BLaER1 treated with 17β-estradiol and CSF1 and Interleukin-3, amounts not matched to agents 10 nM and 100 nM (cell line): ENCODE results near the gene ABCB9.
"Not testable (repeated sequence)": the region's sequence is repeated elsewhere in the genome, so short reads cannot be mapped to it uniquely, and the experiment has no call there.

ENCODE experiments used
- H3K27ac ChIP-seq, 11 experiments: shearing (Covaris generic); formaldehyde crosslinking; 2 replicates each; pipeline ENCODE4 v1.8.1; 2022
- H3K27me3 ChIP-seq, 11 experiments: shearing (Covaris generic); formaldehyde crosslinking; 2 replicates each; pipeline ENCODE4 v1.8.1; 2022
- H3K36me3 ChIP-seq, 11 experiments: shearing (Covaris generic); formaldehyde crosslinking; 2 replicates each; pipeline ENCODE4 v1.8.1; 2022
- H3K4me1 ChIP-seq, 10 experiments: shearing (Covaris generic); formaldehyde crosslinking; 2 replicates each; pipeline ENCODE4 v1.8.1; 2022
- H3K4me2 ChIP-seq, 11 experiments: shearing (Covaris generic); formaldehyde crosslinking; 2 replicates each; pipeline ENCODE4 v1.8.1; 2022
- H3K4me3 ChIP-seq, 10 experiments: shearing (Covaris generic); formaldehyde crosslinking; 2 replicates each; pipeline ENCODE4 v1.8.1; 2022
- H3K9ac ChIP-seq, 11 experiments: shearing (Covaris generic); formaldehyde crosslinking; 2 replicates each; pipeline ENCODE4 v1.8.1; 2022
- H3K9me3 ChIP-seq, 11 experiments: shearing (Covaris generic); formaldehyde crosslinking; replicated peaks in 1 of 11; 2 replicates each; pipeline ENCODE4 v1.8.1; 2022
- H4K20me1 ChIP-seq, 11 experiments: shearing (Covaris generic); formaldehyde crosslinking; 2 replicates each; pipeline ENCODE4 v1.8.1; 2022
- Cebpa-rat ChIP-seq, 11 experiments: shearing (Covaris generic); IDR thresholded peaks; 2 replicates each; pipeline ENCODE4 v1.8.1; 2022

Gene ABCB9

DNA sequence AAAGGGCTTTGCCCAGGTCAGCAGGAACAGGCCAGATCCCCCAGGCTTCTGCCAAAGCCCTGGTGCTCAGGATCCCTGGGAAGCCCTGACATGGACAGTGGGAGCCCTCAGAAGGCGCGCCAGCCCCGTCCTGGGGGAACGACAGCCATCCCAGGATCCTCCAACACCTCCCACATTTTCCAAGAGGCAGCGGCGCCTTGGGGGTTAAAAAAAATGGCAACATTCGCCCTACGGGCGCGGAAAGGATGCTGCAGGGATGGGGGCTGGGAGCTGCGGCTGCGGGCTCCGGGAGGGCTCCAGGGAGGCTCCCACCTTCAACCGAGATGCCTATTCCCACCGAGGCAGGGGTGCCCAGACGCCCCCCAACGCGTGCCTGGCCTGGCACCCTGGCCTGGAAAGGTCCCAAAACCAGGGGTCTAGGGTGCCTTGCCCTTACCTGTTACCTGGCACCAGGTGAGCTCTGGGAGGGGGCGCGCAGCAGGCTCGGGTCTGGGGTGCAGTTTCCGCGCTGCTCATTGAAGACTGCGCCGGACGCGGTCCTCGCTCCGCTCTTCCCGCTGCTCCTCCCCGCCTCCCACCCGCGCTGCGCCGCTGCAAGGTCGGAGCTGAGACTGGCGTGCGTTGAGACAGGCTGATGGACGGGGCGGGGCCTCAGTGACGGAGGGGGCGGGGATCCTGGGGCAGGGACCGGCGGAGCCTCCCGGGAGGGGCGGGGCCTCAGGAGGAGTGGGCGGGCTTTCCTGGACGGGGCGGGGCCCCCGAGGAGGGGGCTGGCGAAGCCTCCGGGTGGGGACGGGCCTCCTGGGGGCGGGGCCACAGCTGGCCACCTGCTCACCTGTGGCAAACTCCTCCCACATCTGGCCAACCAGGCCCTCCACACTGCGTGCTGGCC lies at the start of gene ABCB9:
Gene ABCB9 (minus strand): TSS at position 613 of the 892 bp plus-strand sequence. CDS start 6,228 bp downstream, outside the sequence.
- no peaks in the 10 kb centered on the region for H3K36me3 ChIP-seq
- peaks cover 0 to 31% (median 6%) of the 10 kb centered on the region in 11 experiments; a peak in 5 of 22 replicates for H4K20me1 ChIP-seq
- H3K9ac ChIP-seq, result peak within 1 kb of the TSS; percentile 65 to 84 (median 77); a peak in 21 of 22 replicates
- no peaks in the 10 kb centered on the region for H3K9me3 ChIP-seq
- peaks cover 29 to 49% (median 43%) of the 10 kb centered on the region in 10 experiments for H3K4me1 ChIP-seq
- peak within 1 kb of the TSS; percentile 90 to 100 (median 98) for H3K4me2 ChIP-seq
- no peak for TF ChIP-seq Cebpa-rat (IDR thresholded peaks at IDR 0.05)
- peak within 1 kb of the TSS; percentile 63 to 84 (median 75) for H3K4me3 ChIP-seq
- peak within 1 kb of the TSS in 9 of 11 experiments; percentile 53 to 77 (median 68); a peak in 19 of 22 replicates for H3K27ac ChIP-seq
- H3K27me3 ChIP-seq, result no peaks in the 10 kb centered on the region

DNA sequence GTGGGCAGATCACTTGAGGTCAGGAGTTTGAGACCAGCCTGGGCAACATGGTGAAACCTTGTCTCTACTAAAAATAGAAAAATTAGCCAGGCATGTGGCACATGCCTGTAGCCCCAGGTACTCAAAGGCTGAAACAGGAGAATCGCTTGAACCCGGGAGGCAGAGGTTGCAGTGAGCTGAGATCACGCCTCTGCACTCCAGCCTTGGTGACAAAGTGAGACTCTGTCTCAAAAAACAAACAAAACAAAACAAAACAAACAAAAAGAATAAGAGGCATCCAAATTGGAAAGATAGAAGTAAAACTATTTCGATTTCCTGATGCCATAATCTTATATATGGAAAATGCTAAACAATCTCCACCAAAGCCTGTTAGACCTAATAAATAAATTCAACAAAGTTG lies 48.2 kb upstream of the ABCB9 start:
- H4K20me1 ChIP-seq, H3K4me3 ChIP-seq, H3K4me2 ChIP-seq, H3K27me3 ChIP-seq, H3K9me3 ChIP-seq, H3K27ac ChIP-seq, H3K9ac ChIP-seq: not testable (repeated sequence)
- Histone ChIP-seq H3K36me3 (peaks cover 0 to 50% (median 28%) of the 10 kb centered on the region in 11 experiments; a peak in 10 of 22 replicates), H3K4me1 (peaks cover 0 to 27% (median 14%) of the 10 kb centered on the region in 10 experiments; a peak in 16 of 20 replicates)

DNA sequence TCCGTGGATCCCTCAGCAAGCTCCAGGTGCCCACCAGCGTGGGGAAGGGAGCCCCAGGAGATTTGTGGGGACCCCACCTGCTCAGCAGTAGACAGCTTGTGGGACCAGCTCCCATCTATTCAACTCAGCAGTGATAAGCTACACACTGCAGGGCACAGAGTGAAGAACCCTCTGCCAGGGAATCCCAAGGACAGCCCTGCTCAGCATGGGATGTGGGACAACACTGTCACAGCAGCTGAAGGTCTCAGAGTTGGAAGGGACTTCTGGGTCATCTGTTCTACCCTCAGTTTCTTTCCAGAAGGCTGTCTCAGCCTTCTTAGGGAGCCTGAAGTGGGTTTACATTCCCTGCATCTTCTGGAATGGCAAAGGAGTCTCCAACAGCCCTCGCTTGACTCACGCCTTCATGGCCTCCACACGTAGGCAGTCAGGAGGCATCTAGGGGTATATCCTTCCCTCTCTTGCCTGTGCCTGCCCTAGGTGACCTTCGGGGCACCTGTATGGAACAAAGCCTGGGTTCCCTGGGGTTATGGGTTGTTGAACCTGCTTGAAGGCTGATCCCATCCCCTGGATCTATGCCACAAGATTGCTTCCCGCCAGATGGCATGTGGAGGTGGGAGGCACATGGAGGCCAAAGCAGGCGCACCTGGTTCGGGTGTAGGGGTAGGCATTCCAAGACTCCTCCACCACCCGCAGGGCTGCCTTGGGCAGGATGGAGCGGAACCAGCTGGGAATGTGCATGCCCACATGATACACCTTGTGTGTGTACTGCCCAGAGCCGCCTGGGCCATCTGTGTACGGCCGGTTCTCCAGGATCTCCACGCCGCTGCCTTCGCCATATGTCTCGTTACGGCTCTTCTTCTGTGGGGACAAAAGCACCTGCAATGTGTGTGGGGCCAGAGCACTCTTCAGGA lies 47.2 kb upstream of the ABCB9 start:
- Histone ChIP-seq H4K20me1 (peaks cover 0 to 8% (median 0%) of the 10 kb centered on the region in 11 experiments; a peak in 1 of 22 replicates), H3K9me3 (no peaks in the 10 kb centered on the region), H3K4me2 (no peak overlapping the region), H3K27me3 (no peaks in the 10 kb centered on the region), H3K4me1 (peaks cover 0 to 26% (median 14%) of the 10 kb centered on the region in 10 experiments; a peak in 16 of 20 replicates), H3K4me3 (no peak overlapping the region), H3K9ac (0 out of 22 replicates have a peak overlapping the region, but pooled peaks of 1 of the 11 experiments have one; percentile 6), H3K36me3 (peaks cover 0 to 60% (median 37%) of the 10 kb centered on the region in 11 experiments; a peak in 11 of 22 replicates), H3K27ac (peak overlapping the region in 2 of 11 experiments; percentile 53 to 55; a peak in 2 of 22 replicates)
- no peak for TF ChIP-seq Cebpa-rat (IDR thresholded peaks at IDR 0.05)

DNA sequence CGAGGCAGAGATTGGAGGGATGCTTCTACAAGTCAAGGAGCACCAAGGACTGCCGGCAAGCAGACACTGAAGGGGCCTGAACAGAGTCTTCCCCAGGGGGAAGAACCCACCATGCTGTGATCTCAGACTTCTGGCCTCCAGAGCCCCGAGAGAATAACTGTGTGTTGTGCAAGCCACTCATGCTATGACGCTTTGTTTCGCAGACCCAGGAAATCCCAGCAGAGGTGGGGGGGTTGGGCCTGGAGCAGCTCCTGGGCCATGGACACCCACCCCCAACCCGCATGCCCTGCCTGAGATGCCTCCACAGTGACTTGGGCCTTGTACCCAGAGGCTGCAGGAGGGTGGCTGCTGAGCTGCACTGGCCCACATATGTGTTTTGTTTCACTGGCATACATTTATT lies 45.4 kb upstream of the ABCB9 start:
- Histone ChIP-seq H3K9me3 (no peaks in the 10 kb centered on the region), H3K27ac (peak overlapping the region in 5 of 11 experiments; percentile 18 to 55 (median 29); a peak in 7 of 22 replicates), H3K4me2 (peak overlapping the region in 10 of 11 experiments; percentile 2 to 63 (median 50); a peak in 15 of 22 replicates), H3K4me1 (peaks cover 0 to 22% (median 13%) of the 10 kb centered on the region in 10 experiments; a peak in 16 of 20 replicates), H3K36me3 (peaks cover 0 to 73% (median 48%) of the 10 kb centered on the region in 11 experiments; a peak in 12 of 22 replicates), H4K20me1 (peaks cover 0 to 11% (median 0%) of the 10 kb centered on the region in 11 experiments; a peak in 3 of 22 replicates), H3K9ac (peak overlapping the region in 1 of 11 experiments; percentile 14; a peak in 1 of 22 replicates), H3K27me3 (no peaks in the 10 kb centered on the region), H3K4me3 (no peak overlapping the region)
- TF ChIP-seq Cebpa-rat (IDR thresholded peaks at IDR 0.05), result 0 out of 22 replicates have a peak, but pooled peaks of 1 of the 11 experiments have one; percentile 22

DNA sequence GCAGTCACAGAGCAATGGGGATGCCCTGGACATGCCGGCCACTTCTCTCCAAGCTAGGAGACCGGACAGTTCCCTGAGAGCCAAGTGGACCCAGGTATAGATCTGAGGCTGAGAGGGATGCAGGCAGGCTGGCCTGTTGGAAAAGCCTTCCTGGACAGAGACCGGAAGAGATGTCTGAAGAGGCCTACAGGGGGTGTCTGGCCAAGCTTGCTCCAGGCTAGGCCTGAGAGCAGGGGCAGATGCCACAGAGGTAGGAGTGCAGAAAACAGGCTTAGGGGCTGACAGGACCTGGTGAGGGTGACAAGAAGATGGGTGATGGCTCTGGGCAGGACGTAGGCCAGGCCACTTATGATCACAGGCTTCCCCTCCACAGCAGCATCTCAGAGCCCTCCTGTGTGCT lies 44.4 kb upstream of the ABCB9 start:
- Histone ChIP-seq H3K9ac (0 out of 22 replicates have a peak overlapping the region, but pooled peaks of 1 of the 11 experiments have one; percentile 35), H4K20me1 (peaks cover 0 to 11% (median 0%) of the 10 kb centered on the region in 11 experiments; a peak in 3 of 22 replicates), H3K27ac (peak overlapping the region in 4 of 11 experiments; percentile 18 to 55 (median 41); a peak in 5 of 22 replicates), H3K36me3 (peaks cover 0 to 77% (median 49%) of the 10 kb centered on the region in 11 experiments; a peak in 12 of 22 replicates), H3K9me3 (no peaks in the 10 kb centered on the region), H3K4me2 (no peak overlapping the region), H3K4me1 (peaks cover 0 to 22% (median 13%) of the 10 kb centered on the region in 10 experiments; a peak in 16 of 20 replicates), H3K4me3 (no peak overlapping the region), H3K27me3 (no peaks in the 10 kb centered on the region)
- TF ChIP-seq Cebpa-rat (IDR thresholded peaks at IDR 0.05), result no peak

DNA sequence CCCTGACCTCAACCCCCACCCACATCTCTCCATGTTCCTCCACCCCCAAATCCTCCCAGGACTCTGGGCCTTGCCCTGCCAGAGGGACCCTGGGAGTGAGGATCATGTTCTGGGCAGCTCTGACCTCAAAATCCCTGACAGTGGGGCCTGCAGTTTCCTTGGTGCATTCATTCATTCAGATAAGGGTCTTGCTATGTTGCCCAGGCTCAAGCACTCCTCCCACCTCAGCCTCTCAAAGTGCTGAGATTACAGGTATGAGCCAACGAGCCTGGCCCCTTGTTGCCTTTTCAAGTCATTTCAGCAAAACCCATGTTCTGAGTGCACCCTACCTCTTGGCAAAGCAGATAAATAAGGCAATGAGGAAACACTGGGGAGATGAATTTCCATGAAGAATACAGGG lies 43.8 kb upstream of the ABCB9 start:
- no peaks in the 10 kb centered on the region for H3K9me3 ChIP-seq
- H3K27ac ChIP-seq, result peak overlapping the region in 1 of 11 experiments; percentile 55; a peak in 1 of 22 replicates
- H3K4me2 ChIP-seq, result no peak overlapping the region
- H3K27me3 ChIP-seq, result no peaks in the 10 kb centered on the region
- peaks cover 0 to 82% (median 54%) of the 10 kb centered on the region in 11 experiments; a peak in 13 of 22 replicates for H3K36me3 ChIP-seq
- no peak overlapping the region for H3K9ac ChIP-seq
- H3K4me1 ChIP-seq, result peaks cover 0 to 22% (median 13%) of the 10 kb centered on the region in 10 experiments; a peak in 16 of 20 replicates
- TF ChIP-seq Cebpa-rat (IDR thresholded peaks at IDR 0.05), result no peak
- no peak overlapping the region for H3K4me3 ChIP-seq
- H4K20me1 ChIP-seq, result peaks cover 0 to 11% (median 0%) of the 10 kb centered on the region in 11 experiments; a peak in 3 of 22 replicates

DNA sequence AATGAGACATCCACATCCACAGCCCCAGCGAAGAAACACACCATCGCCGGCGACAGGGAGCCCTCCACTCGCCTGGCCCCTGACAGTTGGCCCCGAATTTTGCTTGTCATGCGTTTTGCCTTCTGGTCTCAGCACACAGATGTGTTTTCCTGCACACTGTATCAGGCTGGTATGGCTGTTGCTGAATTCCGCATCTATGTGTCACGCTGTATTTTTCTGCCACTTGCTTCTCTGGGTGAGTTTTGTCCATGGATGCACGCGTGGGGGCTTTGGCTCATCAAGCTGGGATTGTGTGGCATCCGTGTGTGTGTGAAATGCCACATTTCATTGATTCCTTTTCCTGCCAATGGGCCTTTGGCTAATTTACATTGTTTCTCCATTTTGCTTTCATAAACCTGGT lies 40.7 kb upstream of the ABCB9 start:
- no peak overlapping the region for H3K4me2 ChIP-seq
- peaks cover 0 to 11% (median 10%) of the 10 kb centered on the region in 10 experiments; a peak in 16 of 20 replicates for H3K4me1 ChIP-seq
- H3K36me3 ChIP-seq, result peaks cover 0 to 69% (median 36%) of the 10 kb centered on the region in 11 experiments; a peak in 13 of 22 replicates
- no peak overlapping the region for H3K4me3 ChIP-seq
- peaks cover 0 to 13% (median 0%) of the 10 kb centered on the region in 11 experiments; a peak in 4 of 22 replicates for H4K20me1 ChIP-seq
- H3K27ac ChIP-seq, result no peak overlapping the region
- H3K9me3 ChIP-seq, result no peaks in the 10 kb centered on the region
- H3K9ac ChIP-seq, result no peak overlapping the region
- H3K27me3 ChIP-seq, result no peaks in the 10 kb centered on the region
- no peak for TF ChIP-seq Cebpa-rat (IDR thresholded peaks at IDR 0.05)

DNA sequence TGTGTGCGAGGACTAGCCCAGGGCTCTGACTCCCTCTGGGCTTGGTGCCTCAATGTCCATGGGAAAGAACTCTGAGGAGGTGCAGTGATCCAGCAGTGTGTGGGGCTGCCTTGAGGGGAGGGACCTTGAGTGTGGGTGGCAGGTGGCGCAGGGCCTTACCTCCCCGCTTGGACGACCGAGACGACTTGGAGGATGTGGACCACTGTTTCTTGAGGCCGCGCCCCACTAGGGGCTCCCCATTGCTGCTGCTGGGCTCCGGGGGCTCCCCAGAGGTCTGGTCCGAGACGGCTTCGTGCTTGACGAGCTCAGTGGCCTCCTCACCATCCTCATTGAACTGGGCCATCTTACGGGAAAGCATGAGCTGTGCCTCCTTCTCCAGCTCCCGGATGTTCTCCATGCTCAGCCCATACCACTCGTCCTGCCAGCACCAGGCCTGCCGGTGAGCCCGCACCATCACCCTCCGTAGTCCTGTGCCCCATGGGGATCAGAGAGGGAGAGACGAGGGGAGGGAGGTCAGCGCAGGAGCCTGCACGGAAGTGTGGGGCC lies 38.9 kb upstream of the ABCB9 start:
- H3K4me3 ChIP-seq, result no peak overlapping the region
- H3K36me3 ChIP-seq, result peaks cover 0 to 59% (median 29%) of the 10 kb centered on the region in 11 experiments; a peak in 12 of 22 replicates
- peaks cover 0 to 29% (median 0%) of the 10 kb centered on the region in 11 experiments; a peak in 5 of 22 replicates for H4K20me1 ChIP-seq
- H3K9ac ChIP-seq, result no peak overlapping the region
- H3K4me1 ChIP-seq, result peaks cover 8 to 24% (median 19%) of the 10 kb centered on the region in 10 experiments
- TF ChIP-seq Cebpa-rat (IDR thresholded peaks at IDR 0.05), result no peak
- H3K27ac ChIP-seq, result no peak overlapping the region
- no peak overlapping the region for H3K4me2 ChIP-seq
- H3K9me3 ChIP-seq, result no peaks in the 10 kb centered on the region
- no peaks in the 10 kb centered on the region for H3K27me3 ChIP-seq
